Large intestine (tissue), 12 donors: Measurements from ENCODE around the gene ZNF177. TPM values are rescaled to one million over a fixed set of nuclear protein-coding genes. Genes with fewer than 3 reads are reported as not detected.
A peak's percentile ranks its signal among the peaks of the same experiment; 100 is the strongest.
"Not testable (repeated sequence)": the region's sequence is repeated elsewhere in the genome, so short reads cannot be mapped to it uniquely, and the experiment has no call there.

Experiments used
- DNase-seq, 2 donors: peaks; one replicate each; pipeline versions ENCODE4 v3.0.0 to v3.0.0-alpha.2; 2013
- H3K27ac ChIP-seq: one replicate; pipeline ENCODE4 v1.5.1; 2013; ENCODE audit warnings: low read length
- H3K27me3 ChIP-seq: 2 replicates; pipeline ENCODE4 v1.6.1; 2013; ENCODE audit warnings: low read length; ENCODE audit not compliant: control insufficient read depth, insufficient read depth
- H3K36me3 ChIP-seq: 2 replicates; pipeline ENCODE4 v1.6.1; 2013; ENCODE audit warnings: low read length; ENCODE audit not compliant: control insufficient read depth, insufficient read depth
- H3K4me1 ChIP-seq: one replicate; pipeline ENCODE4 v1.6.1; 2013; ENCODE audit warnings: low read length; ENCODE audit not compliant: control insufficient read depth, insufficient read depth
- H3K4me3 ChIP-seq: one replicate; pipeline ENCODE4 v1.5.1; 2013; ENCODE audit warnings: low read length
- H3K9me3 ChIP-seq: one replicate; pipeline ENCODE4 v1.6.1; 2013; ENCODE audit warnings: mild to moderate bottlenecking, low read depth, low read length, moderate library complexity; ENCODE audit not compliant: control insufficient read depth
- WGBS: methylation state at CpG from one replicate; pipeline ENCODE4 v1.1.5; 2013; ENCODE audit warnings: low lambda C conversion rate; ENCODE audit not compliant: insufficient coverage; 5-methylcytosine and 5-hydroxymethylcytosine counted together
- long read RNA-seq, 11 donors: transcript quantifications; one replicate each; lab custom pipeline, GENCODE V29; 2026
- polyA plus RNA-seq: library from polyadenylated mRNA; unstranded; fragments of 120-200 nt; gene quantifications from one replicate; pipeline ENCODE4 v1.2.1, GENCODE V29; 2013

Gene ZNF177
- polyA plus RNA-seq, result 2.9 TPM
- long read RNA-seq, donor 1, result 0 reads
- long read RNA-seq, donor 2, result 0 reads
- long read RNA-seq, donor 3, result 0 reads
- long read RNA-seq, donor 4, result 0 reads
- long read RNA-seq, donor 5, result 0 reads
- long read RNA-seq, donor 6, result 0 reads
- long read RNA-seq, donor 7, result 0 reads
- long read RNA-seq, donor 8, partial matches to known transcripts, result 0 of 1 reads
- long read RNA-seq, donor 8, other reads (novel, unspliced or antisense), result 0 of 1 reads
- long read RNA-seq, donor 9, result 0 reads
- long read RNA-seq, donor 10, result 0 reads
- long read RNA-seq, donor 11, result 0 reads

- Histone ChIP-seq H3K9me3 (peaks cover 10% of the 10 kb centered on the region), H3K36me3 (peaks cover 4% of the 10 kb centered on the region), H3K4me1 (peaks cover 2% of the 10 kb centered on the region), H3K27ac (no peak within 1 kb of the TSS), H3K4me3 (peak within 1 kb of the TSS; percentile 46), H3K27me3 (no peaks in the 10 kb centered on the region)
- no CpG with 5 or more reads among the region's 28 CpGs for WGBS
- DNase-seq, result peak; percentile 7 to 43
Measured at GRCh38 chr19:9362905-9363304, at the start of gene ZNF177. TSS of gene ZNF177 (plus strand) at chr19:9363013. CDS start at chr19:9378312, 15,299 bp downstream.

DNA sequence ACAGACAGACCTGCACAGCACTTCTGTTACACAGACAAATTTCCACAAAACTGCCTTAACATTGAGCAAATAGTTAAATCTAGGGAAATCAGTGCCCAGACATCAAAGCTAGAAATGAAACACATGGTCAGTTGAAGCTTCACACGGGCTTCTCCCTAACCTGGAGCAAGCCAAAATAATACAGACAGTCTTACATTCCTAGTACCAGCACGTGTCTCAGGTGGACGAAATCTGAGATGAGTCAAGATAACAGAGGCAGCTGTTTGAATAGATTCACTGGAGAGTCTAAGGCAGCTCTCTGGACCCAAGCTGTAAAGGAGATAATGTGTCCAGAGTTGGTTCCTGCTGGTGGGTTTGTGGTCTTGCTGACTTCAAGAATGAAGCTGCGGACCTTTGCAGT, 49.1 kb upstream of the ZNF177 start:
- no peak for DNase-seq
- H3K27ac ChIP-seq, result no peak overlapping the region
- no peak overlapping the region for H3K4me3 ChIP-seq
- H3K36me3 ChIP-seq, result no peaks in the 10 kb centered on the region
- WGBS, result no CpG with 5 or more reads among the region's 4 CpGs
- H3K9me3 ChIP-seq, result no peaks in the 10 kb centered on the region
- H3K4me1 ChIP-seq, result peaks cover 4% of the 10 kb centered on the region
- no peaks in the 10 kb centered on the region for H3K27me3 ChIP-seq

DNA sequence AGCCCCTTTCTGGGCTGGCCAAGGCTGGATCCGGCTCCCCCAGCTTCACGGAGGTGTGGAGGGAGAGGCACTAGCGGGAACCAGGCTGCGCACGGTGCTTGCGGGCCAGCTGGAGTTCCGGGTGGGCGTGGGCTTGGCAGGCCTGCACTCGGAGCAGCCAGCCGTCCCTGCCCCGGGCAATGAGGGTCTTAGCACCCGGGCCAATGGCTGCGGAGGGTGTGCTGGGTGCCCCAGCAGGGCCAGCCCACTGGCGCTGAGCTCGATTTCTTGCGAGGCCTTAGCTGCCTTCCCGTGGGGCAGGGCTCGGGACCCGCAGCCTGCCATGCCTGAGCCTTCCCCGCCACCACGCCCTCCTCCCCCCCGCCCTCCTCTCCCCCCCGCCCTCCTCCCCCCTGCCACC, 41.5 kb upstream of the ZNF177 start:
- Histone ChIP-seq H3K4me1 (no peaks in the 10 kb centered on the region), H3K27ac (no peak overlapping the region), H3K36me3 (no peaks in the 10 kb centered on the region), H3K4me3 (no peak overlapping the region), H3K27me3 (no peaks in the 10 kb centered on the region), H3K9me3 (peaks cover 15% of the 10 kb centered on the region)
- DNase-seq, result no peak
- no CpG with 5 or more reads among the region's 23 CpGs for WGBS

DNA sequence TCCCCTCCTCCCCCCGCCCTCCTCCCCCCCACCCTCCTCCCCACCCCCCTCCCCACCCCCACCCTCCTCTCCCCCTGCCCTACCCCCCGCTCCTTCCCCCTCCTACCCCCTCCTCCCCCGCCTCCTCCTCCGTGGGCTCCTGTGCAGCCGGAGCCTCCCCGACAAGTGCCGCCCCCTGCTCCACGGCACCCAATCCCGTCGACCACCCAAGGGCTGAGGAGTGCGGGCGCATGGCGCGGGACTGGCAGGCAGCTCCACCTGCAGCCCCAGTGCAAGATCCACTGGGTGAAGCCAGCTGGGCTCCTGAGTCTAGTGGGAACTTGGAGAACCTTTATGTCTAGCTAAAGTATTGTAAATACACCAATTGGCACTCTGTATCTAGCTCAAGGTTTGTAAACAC, 41.1 kb upstream of the ZNF177 start:
- not testable (repeated sequence) for DNase-seq

DNA sequence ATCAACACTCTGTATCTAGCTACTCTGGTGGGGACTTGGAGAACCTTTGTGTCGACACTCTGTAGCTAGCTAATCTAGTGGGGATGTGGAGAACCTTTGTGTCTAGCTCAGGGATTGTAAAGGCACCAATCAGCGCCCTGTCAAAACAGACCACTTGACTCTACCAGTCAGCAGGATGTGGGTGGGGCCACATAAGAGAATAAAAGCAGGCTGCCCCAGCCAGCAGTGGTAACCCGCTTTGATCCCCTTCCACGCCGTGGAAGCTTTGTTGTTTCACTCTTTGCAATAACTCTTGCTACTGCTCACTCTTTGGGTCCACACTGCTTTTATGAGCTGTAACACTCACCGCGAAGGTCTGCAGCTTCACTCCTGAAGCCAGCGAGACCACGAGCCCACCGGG, 40.6 kb upstream of the ZNF177 start:
- not testable (repeated sequence) for H3K27ac ChIP-seq, H3K4me3 ChIP-seq, H3K36me3 ChIP-seq, DNase-seq, H3K4me1 ChIP-seq, H3K27me3 ChIP-seq
- H3K9me3 ChIP-seq, result peaks cover 19% of the 10 kb centered on the region
- no CpG with 5 or more reads among the region's 10 CpGs for WGBS

More for the DNA sequence above, 41.1 kb upstream of the ZNF177 start:
- H3K9me3 ChIP-seq, result peaks cover 15% of the 10 kb centered on the region
- H3K27me3 ChIP-seq, H3K36me3 ChIP-seq, H3K4me1 ChIP-seq, H3K4me3 ChIP-seq, H3K27ac ChIP-seq: not testable (repeated sequence)
- no CpG with 5 or more reads among the region's 14 CpGs for WGBS

DNA sequence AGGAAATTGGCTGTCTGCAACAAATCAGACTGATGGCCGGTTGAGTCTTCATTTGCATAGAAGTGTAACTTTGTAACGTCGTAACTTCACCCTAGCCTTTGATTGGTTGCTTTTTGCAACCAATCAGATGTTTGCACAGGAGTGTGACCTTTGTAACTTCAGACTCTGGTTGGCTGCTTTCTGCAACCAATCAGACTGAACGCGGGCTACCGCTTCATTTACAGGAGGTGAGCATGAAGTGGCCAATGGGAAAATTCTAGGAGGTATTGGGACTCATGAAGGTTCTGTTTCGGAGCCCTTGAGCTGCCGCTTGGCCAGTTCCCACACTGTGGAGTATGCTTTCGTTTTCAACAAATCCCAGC, 39.3 kb upstream of the ZNF177 start:
- Histone ChIP-seq H3K4me3 (peak overlapping the region; percentile 88), H3K4me1 (no peaks in the 10 kb centered on the region), H3K36me3 (peaks cover 2% of the 10 kb centered on the region), H3K9me3 (peaks cover 22% of the 10 kb centered on the region), H3K27ac (peak overlapping the region; percentile 95), H3K27me3 (no peaks in the 10 kb centered on the region)
- WGBS, result 0% methylated on average over 1 of the region's 9 CpGs
- peak in 1 of 2 donors; percentile 61 for DNase-seq

DNA sequence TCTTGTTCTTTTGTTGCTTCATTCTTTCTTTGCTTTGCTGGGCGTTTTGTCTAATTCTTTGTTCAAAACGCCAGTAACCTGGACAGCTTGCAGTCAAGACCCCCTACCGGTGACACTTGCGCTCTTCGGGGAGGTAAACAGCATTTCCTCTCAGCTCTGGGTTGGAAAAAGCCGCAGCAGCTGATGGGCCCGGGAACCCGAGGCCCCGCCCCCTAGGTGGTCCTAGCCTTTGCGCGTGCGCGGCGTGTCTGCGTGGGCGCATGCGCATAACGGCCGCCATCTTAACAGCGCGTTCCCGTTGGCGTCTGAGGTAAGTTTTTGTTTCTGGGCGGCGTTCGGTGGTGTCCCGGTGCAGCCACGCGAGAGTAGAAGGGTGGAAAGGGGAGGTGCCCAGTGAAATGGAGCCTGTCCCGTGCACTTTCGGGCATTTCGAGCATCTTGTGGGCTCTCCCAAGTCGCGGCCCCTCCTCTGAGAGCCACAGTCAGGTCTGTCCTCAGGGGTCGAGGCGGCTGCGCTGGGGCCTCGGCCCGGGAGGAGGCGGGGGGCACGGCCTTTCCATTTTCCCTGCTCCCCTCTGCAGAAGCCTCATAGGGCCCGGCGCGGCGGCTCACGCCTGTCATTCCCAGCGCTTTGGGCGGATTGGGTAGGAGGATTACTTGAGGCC, 38.8 kb upstream of the ZNF177 start, which contains the start of gene ZNF559:
Gene ZNF559 (plus strand): TSS at position 261 of the 665 bp plus-strand sequence. CDS start 14,371 bp downstream, outside the sequence.
- peaks cover 3% of the 10 kb centered on the region for H3K36me3 ChIP-seq
- H3K4me3 ChIP-seq, result peak within 1 kb of the TSS; percentile 88
- H3K27me3 ChIP-seq, result no peaks in the 10 kb centered on the region
- peaks cover 24% of the 10 kb centered on the region for H3K9me3 ChIP-seq
- peak; percentile 93 to 95 for DNase-seq
- peak within 1 kb of the TSS; percentile 95 for H3K27ac ChIP-seq
- no peaks in the 10 kb centered on the region for H3K4me1 ChIP-seq
- 0% methylated on average over 1 of the region's 48 CpGs for WGBS

GRCh38 chr19:9324584-9324962, 38.2 kb upstream of the ZNF177 start:
- H3K4me1 ChIP-seq, result no peaks in the 10 kb centered on the region
- H3K4me3 ChIP-seq, result peak overlapping the region; percentile 88
- H3K9me3 ChIP-seq, result peaks cover 29% of the 10 kb centered on the region
- H3K36me3 ChIP-seq, result peaks cover 3% of the 10 kb centered on the region
- DNase-seq, result no peak
- WGBS, result no CpG with 5 or more reads among the region's 9 CpGs
- H3K27ac ChIP-seq, result peak overlapping the region; percentile 95
- H3K27me3 ChIP-seq, result no peaks in the 10 kb centered on the region

GRCh38 chr19:9329999-9330398, 32.8 kb upstream of the ZNF177 start:
- Histone ChIP-seq H3K4me1 (no peaks in the 10 kb centered on the region), H3K27me3 (no peaks in the 10 kb centered on the region), H3K4me3 (no peak overlapping the region), H3K9me3 (peaks cover 50% of the 10 kb centered on the region), H3K27ac (no peak overlapping the region), H3K36me3 (peaks cover 26% of the 10 kb centered on the region)
- no peak for DNase-seq

- Histone ChIP-seq H3K36me3 (peaks cover 41% of the 10 kb centered on the region), H3K27me3 (no peaks in the 10 kb centered on the region), H3K27ac (no peak overlapping the region), H3K4me3 (no peak overlapping the region), H3K9me3 (peaks cover 46% of the 10 kb centered on the region), H3K4me1 (no peaks in the 10 kb centered on the region)
- DNase-seq, result no peak
- WGBS, result 100% methylated on average over 1 of the region's 6 CpGs
Measured at GRCh38 chr19:9342610-9343304, 20.1 kb upstream of the ZNF177 start.
